H1 (cell line): ENCODE results near the gene ZNF831. TPM values are rescaled to one million over a fixed set of nuclear protein-coding genes. Genes with fewer than 3 reads are reported as not detected.

Source experiments
- BCL11A ChIP-seq, 2 experiments: IDR thresholded peaks; one replicate each; pipeline ENCODE4 v1.6.1; 2011; ENCODE audit warnings: low read depth in 2 of 2, low read length in 2 of 2, mild to moderate bottlenecking in 2 of 2
- CHD2 ChIP-seq: IDR thresholded peaks from 2 replicates; pipeline ENCODE4 v1.6.1; 2012; ENCODE audit warnings: low read length, improper control_type of control experiment
- GABPA ChIP-seq: IDR thresholded peaks from 2 replicates; pipeline ENCODE4 v1.6.1; 2011; ENCODE audit warnings: mild to moderate bottlenecking, low read length, moderate library complexity, borderline replicate concordance; ENCODE audit not compliant: insufficient read depth
- KDM5A ChIP-seq: fragments of 200-600 bp; IDR thresholded peaks from 2 replicates; pipeline ENCODE4 v1.7.1; 2012; ENCODE audit warnings: mild to moderate bottlenecking, low read length, inconsistent platforms, mixed read lengths
- NRF1 ChIP-seq: IDR thresholded peaks from 2 replicates; pipeline ENCODE4 v1.6.1; 2011; ENCODE audit warnings: mild to moderate bottlenecking, low read depth, low read length, improper control_type of control experiment
- SP1 ChIP-seq: IDR thresholded peaks from 2 replicates; pipeline ENCODE4 v1.6.1; 2011; ENCODE audit warnings: low read depth, low read length
- polyA plus RNA-seq, 7 experiments: library from polyadenylated mRNA; depleted of rRNA in 3 of 7; stranded (reverse) in 5 of 7; unstranded in 2 of 7; fragments of >200 nt in 5 of 7; fragments of 200-250 nt in 2 of 7; gene quantifications; 1 replicate in 5 of 7; 2 replicates in 1 of 7; 4 replicates in 1 of 7; pipeline versions ENCODE4 v1.2.1 to v1.2.3, GENCODE V29; 2011 to 2013; ENCODE audit warnings: missing spikeins in 2 of 7, mixed read lengths in 2 of 7
- total RNA-seq: library from RNA; stranded (reverse); fragmentation: NEBNext Ultra II Directional; extraction: Animal tissue kit (Norgen Biotek cat#: 25700); gene quantifications from 2 replicates; pipeline ENCODE4 v1.2.1, GENCODE V29; 2021
- TF ChIP-seq, protein P1 (sequence below): fragments of 300-600 bp; sonication (generic); IDR thresholded peaks from 2 replicates; pipeline ENCODE4 v1.7.1; 2012; ENCODE audit warnings: low read length, moderate library complexity, mild to moderate bottlenecking, inconsistent platforms; ENCODE audit not compliant: insufficient replicate concordance
- TF ChIP-seq, protein P2 (sequence below): IDR thresholded peaks from 2 replicates; pipeline ENCODE4 v1.6.1; 2011; ENCODE audit warnings: low read depth, mild to moderate bottlenecking, low read length; ENCODE audit not compliant: insufficient read depth
- TF ChIP-seq, protein P3 (sequence below): IDR thresholded peaks from 2 replicates; pipeline ENCODE4 v1.6.1; 2011; ENCODE audit warnings: low read length, improper control_type of control experiment

ZNF831 gene
- total and polyA plus RNA-seq, 2 of the 8 experiments (the other 6 are each of a cell fraction or from before 2014, with no cell fraction given), result not detected

DNA sequence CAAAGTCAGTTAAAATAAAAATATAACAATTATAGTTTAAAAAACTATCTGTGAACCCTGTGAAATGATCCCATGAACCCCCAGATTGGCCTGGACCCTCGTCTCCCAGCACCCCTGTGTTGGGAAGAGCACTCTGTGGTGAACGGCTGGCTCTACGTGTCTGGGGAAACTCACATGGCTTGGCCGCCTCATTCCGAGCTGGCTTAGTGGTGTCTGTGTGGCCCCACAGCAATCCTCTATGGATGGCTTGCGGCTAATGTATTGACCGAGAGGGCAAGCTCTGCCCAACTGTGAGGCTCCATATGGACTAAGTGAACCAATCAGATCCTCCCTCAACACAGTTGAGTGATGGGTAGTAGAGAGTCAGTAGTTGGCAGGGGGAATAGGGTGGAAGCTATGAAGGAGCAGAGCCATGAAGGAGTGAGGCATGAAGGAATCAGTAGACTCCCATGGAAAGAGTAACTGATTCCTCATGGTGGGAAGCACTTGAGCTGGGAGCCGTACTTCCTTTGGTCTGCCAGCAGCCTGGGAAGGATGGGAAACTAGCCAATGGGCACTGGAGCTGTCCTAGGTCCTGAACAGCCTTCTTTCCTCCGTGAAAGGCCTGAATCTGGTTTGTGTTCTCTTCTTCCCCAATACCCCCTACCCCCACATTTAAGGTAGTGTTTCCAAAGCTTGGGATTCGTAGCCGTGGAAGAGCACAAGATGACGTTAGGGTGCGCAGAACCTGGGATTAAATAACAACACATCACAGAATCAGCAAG, 21.6 kb upstream of the ZNF831 start (continued):
- TF ChIP-seq, protein P1, sequence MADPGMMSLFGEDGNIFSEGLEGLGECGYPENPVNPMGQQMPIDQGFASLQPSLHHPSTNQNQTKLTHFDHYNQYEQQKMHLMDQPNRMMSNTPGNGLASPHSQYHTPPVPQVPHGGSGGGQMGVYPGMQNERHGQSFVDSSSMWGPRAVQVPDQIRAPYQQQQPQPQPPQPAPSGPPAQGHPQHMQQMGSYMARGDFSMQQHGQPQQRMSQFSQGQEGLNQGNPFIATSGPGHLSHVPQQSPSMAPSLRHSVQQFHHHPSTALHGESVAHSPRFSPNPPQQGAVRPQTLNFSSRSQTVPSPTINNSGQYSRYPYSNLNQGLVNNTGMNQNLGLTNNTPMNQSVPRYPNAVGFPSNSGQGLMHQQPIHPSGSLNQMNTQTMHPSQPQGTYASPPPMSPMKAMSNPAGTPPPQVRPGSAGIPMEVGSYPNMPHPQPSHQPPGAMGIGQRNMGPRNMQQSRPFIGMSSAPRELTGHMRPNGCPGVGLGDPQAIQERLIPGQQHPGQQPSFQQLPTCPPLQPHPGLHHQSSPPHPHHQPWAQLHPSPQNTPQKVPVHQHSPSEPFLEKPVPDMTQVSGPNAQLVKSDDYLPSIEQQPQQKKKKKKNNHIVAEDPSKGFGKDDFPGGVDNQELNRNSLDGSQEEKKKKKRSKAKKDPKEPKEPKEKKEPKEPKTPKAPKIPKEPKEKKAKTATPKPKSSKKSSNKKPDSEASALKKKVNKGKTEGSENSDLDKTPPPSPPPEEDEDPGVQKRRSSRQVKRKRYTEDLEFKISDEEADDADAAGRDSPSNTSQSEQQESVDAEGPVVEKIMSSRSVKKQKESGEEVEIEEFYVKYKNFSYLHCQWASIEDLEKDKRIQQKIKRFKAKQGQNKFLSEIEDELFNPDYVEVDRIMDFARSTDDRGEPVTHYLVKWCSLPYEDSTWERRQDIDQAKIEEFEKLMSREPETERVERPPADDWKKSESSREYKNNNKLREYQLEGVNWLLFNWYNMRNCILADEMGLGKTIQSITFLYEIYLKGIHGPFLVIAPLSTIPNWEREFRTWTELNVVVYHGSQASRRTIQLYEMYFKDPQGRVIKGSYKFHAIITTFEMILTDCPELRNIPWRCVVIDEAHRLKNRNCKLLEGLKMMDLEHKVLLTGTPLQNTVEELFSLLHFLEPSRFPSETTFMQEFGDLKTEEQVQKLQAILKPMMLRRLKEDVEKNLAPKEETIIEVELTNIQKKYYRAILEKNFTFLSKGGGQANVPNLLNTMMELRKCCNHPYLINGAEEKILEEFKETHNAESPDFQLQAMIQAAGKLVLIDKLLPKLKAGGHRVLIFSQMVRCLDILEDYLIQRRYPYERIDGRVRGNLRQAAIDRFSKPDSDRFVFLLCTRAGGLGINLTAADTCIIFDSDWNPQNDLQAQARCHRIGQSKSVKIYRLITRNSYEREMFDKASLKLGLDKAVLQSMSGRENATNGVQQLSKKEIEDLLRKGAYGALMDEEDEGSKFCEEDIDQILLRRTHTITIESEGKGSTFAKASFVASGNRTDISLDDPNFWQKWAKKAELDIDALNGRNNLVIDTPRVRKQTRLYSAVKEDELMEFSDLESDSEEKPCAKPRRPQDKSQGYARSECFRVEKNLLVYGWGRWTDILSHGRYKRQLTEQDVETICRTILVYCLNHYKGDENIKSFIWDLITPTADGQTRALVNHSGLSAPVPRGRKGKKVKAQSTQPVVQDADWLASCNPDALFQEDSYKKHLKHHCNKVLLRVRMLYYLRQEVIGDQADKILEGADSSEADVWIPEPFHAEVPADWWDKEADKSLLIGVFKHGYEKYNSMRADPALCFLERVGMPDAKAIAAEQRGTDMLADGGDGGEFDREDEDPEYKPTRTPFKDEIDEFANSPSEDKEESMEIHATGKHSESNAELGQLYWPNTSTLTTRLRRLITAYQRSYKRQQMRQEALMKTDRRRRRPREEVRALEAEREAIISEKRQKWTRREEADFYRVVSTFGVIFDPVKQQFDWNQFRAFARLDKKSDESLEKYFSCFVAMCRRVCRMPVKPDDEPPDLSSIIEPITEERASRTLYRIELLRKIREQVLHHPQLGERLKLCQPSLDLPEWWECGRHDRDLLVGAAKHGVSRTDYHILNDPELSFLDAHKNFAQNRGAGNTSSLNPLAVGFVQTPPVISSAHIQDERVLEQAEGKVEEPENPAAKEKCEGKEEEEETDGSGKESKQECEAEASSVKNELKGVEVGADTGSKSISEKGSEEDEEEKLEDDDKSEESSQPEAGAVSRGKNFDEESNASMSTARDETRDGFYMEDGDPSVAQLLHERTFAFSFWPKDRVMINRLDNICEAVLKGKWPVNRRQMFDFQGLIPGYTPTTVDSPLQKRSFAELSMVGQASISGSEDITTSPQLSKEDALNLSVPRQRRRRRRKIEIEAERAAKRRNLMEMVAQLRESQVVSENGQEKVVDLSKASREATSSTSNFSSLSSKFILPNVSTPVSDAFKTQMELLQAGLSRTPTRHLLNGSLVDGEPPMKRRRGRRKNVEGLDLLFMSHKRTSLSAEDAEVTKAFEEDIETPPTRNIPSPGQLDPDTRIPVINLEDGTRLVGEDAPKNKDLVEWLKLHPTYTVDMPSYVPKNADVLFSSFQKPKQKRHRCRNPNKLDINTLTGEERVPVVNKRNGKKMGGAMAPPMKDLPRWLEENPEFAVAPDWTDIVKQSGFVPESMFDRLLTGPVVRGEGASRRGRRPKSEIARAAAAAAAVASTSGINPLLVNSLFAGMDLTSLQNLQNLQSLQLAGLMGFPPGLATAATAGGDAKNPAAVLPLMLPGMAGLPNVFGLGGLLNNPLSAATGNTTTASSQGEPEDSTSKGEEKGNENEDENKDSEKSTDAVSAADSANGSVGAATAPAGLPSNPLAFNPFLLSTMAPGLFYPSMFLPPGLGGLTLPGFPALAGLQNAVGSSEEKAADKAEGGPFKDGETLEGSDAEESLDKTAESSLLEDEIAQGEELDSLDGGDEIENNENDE, result no peak
- TF ChIP-seq NRF1, result no peak
- no peak for TF ChIP-seq SP1
- TF ChIP-seq, protein P2, sequence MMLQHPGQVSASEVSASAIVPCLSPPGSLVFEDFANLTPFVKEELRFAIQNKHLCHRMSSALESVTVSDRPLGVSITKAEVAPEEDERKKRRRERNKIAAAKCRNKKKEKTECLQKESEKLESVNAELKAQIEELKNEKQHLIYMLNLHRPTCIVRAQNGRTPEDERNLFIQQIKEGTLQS, result no peak
- TF ChIP-seq, protein P3, sequence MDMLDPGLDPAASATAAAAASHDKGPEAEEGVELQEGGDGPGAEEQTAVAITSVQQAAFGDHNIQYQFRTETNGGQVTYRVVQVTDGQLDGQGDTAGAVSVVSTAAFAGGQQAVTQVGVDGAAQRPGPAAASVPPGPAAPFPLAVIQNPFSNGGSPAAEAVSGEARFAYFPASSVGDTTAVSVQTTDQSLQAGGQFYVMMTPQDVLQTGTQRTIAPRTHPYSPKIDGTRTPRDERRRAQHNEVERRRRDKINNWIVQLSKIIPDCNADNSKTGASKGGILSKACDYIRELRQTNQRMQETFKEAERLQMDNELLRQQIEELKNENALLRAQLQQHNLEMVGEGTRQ, result no peak
- TF ChIP-seq BCL11A (IDR thresholded peaks at IDR 0.05; ENCODE audit: low read depth in 2 of 2, low read length in 2 of 2), result no peak
- TF ChIP-seq CHD2, result no peak
- no peak for TF ChIP-seq KDM5A
- no peak for TF ChIP-seq GABPA
